NCI-H69 (cell line): Measurements from ENCODE around the gene GRPEL2.
"Not testable (repeated sequence)": the region's sequence is repeated elsewhere in the genome, so short reads cannot be mapped to it uniquely, and the experiment has no call there.

Experiments
- DNase-seq: peaks from one replicate; lab custom pipeline; 2025; lab: John Stamatoyannopoulos, UW

GRPEL2 gene

DNA sequence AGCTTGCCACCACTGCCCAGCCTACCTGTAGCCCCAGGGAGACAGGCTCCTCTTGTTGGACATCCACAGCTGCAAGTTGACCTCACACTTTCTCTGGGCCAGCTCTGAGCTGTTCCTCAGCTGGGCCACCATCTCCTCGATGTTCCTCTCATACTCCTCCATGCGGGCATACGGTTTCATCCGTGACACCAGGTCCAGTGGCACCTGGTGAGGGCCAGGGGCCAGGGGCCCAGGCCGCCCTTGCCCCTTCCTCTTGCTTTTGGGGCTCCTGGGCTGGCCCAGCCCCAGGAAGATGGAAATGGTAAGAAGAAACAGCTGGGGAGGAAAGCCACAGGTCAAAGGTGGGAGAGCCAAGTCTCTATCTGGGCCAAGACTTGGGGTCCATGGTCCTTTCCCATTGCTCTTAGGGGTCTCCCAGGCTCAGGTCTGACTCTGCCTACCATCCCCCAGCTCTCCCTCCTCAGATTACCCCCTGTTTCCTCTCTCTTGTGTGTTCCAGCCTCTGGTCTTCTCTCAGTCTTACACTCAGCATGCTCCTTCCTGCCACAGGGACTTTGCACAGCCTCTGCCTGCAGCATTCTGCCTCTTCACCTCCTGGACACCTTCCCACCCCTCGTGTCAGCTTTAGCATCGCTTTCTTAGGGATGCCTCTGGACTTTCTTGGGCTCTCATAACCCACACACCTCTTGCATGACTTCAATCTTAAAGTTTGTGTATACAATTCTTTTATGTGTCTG, 31.6 kb downstream of the GRPEL2 start:
- DNase-seq, result no peak

DNA sequence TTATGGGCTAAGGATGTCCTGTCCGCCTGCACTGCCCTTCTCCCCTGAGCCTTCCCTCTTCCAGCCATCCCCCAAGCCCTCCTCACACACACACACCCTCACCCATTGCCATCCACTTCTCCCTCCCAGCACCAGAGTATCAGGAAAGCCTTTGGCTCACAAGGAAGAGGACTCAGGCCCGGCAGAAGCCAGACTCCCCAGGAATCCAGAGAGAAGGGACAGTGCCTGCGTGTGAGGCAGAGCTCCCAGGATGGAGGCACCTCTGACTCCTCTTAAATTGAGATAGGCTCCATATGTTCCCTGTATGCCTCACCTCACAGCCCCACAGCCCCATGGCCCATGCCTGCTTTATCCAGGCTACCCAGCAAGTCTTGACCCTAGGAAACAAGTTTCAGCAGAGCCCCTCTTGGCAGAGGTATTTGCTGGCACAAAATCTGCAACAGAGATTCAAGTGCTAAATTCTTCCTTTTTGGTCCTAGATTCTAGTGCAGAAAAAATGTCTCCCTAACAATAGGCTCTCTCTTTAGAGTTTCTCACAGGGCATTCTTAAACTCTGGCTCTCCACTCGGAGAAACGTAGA, 33.0 kb downstream of the GRPEL2 start:
- DNase-seq, result no peak

DNA sequence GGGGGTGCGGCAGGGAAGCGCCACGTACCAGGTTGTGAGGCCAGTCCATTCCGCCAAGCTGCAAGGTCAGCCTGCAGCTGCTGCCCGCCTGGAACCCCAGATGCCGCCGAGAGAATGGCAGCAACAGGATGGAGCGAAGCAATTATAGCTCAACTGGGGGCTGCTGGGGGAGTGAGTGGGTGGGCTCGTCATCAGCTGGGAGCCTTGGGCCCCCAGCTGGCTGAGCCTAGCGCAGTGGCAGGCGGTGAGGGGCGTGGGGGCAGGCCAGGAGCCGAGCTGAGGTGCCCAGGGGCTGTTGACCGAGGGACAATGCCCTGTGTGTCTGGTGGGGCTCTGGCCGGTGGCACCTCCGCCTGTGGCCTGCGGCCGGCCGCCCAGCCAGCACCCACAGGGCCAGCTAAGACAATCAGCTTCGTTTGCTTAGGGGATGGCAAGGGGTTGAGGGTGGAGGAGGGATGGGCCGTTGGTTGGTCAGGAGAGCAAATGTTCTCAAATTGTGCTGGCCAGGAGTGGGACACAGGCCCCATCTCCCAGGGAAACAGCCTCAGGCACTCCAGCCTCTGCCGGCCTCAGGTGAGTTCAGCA, 34.0 kb downstream of the GRPEL2 start, which contains the start of gene IL17B:
IL17B (minus strand) TSS at position 116 of the 585 bp plus-strand sequence; CDS start at position 49, 67 bp downstream.
- DNase-seq, result no peak

DNA sequence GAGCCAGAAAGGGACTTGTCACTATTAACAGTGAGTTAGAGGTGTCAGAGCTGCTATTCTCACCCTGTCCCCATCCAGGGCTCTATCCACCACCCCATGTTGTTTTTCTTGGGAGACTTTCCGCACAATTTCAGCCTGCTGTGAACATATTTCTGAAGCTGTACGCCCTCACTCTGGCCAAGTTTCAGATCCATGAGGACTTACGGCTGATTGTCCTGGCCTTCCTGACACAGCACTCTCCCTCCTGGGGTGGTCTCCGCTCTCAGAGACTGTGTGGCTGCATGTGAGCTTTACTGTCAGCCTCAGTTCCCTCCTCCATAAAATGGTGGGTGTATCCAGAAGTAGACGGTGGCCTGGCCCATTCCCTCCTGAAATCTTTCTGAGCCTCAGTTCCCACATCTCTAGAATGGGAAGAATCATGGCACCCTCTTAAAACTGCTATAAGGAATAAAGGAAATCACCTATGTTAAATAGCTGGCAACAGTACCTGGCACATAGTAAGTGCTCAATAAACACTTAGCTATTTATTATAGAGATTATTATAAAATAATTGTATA, 34.6 kb downstream of the GRPEL2 start:
- DNase-seq, result no peak

DNA sequence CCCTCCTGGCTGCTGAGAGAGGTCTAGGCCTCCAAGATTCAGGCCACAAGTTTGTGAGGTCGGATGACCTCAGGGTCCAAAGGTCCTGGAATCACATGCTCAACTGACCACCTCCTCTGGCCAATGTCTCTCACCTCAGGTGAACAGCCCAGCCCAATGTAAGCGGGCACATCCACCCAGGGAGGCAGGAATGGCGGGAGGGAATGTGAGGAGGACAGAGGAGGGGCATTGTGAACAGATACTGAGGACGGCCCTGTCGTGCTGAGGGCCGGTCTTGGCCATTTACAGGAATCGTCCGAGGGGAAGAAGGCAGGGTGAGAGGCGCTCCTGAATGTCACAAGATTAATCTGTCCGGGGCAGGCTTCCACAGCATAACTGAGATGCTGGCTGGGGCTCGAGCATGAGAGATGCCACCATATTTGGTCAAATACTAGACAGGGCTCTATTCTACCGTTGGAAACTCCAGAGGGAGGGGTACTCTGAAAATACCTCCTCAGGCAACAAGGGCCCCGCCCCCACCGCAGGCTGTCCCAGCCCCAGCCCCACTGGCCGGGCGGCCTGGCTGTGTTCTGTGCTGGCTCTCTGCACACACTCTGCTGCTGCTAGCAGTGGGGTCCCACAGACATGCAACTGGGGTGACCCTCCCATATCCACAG, 35.3 kb downstream of the GRPEL2 start:
- DNase-seq, result no peak

DNA sequence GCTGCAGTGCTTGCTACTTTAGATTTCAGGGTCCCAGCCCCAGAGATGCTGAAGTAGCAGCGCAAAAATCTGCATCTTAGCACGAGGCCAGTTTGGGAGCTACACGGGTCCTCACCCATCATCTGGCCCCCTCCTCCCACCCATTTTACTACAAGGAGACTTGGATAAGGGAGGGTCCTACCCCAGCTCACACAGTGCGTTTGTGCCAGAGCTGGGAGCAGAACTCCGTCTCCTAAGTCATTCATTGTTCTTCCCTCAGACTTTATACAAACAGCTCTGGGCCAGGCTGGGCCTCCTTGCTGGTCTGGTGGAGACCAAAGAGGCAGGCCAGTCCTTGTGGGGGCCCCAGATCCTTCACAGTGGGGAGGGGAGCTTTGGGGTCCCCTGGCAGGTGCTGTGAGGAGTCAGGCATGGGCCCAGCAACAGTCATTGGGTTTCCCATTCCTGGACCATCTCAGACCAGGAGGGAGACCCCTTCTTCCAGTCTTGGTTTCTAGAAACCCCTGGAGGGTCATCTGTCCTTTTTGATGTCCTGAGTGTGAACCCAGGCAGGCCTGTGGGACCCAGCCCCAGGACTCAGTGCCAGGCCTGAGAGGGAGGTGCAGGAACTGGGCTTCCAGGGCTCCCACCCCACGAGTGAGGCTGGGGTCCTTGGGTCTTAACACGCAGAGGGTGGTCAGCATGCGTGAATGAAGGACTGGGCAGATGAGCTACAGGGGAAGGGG, 36.1 kb downstream of the GRPEL2 start:
- no peak for DNase-seq

DNA sequence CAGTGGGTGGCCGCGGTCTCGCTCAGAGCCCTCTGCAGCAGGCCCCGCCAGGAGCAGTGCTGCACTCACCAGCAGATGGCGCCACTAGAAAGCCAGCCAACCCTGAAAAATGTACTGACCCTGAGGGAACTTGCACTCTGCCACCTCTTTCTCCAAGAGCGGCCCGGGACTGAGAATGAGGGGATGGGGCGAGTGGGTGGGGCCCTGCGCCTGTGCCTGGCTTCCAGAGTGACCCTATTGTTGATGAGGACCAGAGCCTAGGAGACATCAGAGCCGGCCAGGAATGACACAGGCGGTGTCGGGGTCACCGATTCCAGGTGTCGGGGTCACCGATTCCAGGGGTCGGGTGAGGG, 36.7 kb downstream of the GRPEL2 start:
- peak; percentile 62 for DNase-seq

DNA sequence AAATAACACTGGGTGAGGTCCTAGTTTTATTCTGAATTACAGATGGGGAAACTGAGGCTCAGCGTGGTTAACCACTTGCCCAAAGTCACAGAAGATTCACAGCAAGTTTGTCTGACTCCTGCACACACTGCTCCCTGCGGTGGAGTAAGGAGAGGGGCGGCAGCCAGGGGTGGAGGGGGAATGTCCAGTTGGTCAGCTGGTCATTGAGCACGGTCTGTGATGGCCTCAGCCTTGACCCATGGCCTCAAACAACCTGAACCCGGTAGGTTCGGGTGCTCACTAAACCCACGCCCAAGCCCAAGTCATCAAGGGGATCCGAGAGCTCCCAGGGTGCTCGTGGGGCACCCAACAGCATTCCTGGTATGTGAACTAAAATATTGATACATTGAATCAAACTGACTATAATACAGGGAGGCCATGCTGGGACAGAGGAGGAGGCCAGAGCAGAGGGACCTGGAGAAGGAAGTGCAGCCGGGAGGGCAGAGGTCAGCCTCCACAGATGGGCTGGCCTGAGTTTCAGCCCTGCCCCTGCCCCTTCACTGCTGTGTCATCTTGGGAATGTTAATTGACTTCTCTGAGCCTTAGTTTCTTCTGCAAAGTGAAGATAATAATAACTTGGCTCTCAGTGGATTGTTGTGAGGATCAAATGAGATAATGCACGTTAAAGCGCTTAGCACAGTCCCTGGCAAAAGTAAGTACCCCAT, 37.4 kb downstream of the GRPEL2 start:
- DNase-seq, result no peak

DNA sequence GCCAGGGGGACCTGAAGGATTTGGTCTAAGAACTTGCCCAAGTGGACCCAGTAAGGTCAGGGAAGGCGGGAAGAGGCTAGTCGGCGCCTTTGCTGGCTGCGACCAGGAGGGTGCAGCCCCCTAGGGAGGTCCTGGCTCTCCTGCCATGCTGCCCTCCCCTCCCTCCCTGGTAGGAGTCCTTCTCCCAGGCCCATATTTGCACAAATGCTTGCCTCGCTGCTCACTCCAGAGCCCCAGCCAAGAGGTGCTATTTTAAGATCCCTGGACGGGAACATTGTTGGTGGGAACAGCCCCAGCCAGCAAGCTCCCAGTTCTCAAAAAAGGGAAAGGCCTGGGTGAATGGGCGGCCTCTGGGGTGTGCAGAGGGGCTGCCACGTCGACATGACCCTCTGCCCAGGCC, 38.1 kb downstream of the GRPEL2 start:
- no peak for DNase-seq

DNA sequence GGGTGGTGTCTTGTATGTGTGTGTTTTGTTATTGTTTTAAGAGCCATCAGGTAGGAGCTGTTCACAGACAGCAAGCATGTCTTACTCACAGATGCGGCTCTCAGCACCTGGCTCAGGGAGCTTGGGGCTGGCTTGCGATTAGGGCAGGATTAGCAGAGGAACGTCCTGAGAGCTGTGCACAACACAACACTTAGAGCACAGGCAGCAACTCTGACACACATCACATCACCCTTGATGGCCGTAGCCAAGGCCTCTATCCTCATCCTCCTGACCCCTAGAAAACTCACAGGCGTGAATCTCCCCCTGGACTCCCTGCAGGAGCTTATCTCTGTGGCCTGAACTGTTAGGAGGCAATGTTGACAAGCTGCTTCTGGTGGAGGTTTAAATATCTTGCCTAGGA, 40.9 kb downstream of the GRPEL2 start:
- DNase-seq, result no peak

DNA sequence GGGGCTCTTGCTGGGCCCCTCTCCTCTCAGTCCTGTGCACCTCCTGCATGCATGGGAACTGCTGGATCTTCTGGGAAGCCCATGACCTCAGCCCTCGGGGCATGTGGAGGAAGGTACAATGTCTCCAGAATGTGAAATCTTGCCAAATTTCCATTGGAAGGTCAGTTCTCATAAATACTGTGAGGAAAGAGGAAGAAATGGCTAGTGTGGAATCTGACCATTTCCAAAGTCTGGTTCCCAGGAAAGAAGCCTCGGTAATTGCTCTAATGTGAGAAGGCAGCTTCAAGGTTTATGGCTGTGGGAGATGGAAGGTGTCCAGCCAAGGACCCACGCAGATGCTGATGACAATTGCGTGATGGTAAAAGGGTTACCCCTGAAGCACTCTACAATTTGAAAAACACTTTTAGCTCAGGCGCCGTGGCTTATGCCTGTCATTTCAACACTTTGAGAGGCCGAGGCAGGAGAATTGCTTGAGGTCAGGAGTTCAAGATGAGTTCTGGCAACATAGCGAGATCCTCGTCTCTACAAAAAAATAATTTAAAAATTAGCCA, 41.9 kb downstream of the GRPEL2 start:
- DNase-seq, result no peak

DNA sequence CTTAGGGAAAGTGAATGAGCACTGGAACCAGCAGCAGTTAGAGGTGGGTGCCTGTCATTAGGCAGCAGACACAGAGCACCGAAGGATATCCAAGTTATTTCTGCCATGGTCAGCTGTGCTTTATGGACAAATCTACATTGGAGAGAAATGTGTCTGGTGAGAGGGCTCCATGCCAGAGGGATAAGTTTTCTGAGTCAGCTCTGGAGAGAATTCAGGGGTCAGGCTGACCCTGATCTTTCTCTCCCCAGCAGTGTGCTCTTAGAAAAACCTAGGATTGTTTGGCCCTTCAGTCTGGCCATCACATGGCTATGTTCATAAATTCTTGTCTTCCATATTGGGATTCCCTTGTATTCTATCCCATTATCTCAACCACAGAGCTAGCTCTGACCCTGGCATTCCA, 42.7 kb downstream of the GRPEL2 start:
- no peak for DNase-seq

DNA sequence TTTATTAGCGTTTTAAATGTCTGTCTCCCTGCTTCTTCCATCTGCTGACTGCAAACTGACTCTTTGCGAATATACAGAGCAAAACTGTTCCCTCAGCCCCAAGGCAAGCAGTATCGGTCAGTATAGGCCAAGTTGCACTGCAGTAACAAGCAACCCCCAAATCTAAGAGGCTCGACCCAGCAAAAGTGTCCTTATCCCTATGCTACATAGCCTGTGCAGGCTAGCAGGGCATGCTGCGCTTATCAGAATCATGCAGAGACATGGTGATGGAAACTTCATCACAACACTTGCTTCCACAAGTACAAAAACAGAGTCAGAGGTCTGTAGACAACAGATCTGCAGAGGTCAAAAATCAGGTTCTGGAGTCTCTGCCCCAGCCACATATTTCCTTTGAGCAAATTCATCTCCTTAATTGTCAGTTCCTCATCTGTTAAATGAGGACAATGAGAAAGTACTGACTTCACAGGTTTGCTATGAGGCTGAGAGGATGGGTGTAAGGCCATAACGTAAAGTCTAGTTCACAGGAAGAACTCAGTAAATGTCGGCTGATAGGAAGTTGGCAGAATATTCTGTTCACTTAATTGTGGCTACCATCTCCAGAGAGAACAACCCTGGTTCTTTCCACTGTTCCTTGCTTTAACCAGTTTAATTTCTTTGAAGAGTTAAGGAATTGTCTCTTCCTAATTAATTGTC, 43.3 kb downstream of the GRPEL2 start:
- DNase-seq, result no peak

DNA sequence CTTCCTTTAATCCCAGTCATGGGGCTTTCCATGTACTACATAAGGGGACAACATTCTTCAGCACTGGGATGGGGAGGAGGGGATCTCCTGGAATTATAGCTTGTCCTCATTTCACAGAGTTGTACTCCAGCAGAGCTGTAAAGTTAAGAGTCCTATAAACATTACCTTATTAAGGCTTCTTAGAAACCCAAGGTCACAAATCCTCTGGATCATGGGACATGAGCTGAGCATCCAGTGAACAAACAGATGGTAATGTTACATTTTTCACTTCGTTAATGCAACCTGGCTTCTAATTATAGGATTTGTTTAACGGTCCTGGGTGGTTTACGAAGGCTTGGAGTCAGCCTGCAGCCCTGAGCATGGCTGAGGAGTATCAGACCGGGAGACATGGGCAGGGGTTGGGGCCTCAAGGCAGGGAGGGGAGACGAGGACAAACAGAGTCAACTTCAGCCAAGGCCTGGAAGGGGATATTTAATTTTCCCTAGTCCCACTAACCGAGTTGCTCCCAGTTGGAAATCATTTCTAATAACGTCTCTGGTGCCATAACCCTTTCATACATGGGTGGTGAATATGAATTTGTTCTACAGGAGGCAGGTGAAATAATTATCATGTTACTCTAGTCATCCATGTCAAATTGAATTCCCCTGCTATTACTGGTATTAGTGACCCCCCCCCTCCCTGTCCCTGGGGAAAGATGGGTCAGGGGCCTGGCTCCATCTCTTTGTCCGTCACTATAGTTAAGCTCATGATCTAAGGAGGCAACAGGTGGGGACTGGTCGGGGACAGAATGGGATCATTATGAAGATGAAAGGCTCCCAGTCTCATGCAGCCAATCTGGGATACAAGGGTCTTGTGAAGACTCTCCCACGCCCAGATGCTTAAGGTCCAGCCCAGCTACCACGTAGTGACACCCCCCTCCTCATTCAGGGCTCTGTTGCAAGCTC, 44.5 kb downstream of the GRPEL2 start:
- DNase-seq, result peak; percentile 36

DNA sequence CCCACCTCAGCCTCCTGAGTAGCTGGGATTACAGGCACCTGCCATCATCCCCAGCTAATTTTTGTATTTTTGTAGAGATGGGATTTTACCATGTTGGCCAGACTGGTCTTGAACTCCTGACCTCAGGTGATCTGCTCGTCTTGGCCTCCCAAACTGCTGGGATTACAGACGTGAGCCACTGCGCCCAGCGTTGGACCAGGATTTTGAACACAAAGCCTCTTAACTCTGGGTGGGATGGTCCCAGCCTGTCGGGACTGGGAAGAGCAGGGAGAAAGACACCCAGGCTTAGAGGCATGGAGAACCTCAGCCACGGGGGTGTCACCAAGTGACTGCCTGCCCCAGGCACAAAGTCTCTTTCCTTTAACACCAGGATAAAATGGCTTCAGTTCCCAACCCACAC, 45.8 kb downstream of the GRPEL2 start:
- DNase-seq, result not testable (repeated sequence)

DNA sequence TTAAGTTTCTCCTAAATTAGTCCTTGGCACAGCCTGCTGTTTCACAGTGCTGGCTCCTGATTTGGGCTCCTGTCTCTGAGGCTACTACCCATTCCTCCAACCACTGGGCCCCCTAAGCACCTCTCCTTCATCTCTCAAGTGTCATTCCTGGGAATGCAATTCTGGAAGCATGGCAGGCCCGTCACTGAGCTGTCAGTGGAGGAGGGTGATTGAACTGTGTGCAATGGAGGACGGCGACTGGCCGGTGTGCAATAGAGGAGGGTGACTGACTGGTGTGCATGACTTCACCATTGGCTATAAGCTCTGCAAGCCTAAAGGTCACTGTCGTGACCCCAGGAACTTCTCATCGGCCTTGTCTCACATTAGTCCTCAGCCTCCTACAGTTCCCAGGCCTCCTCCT, 46.2 kb downstream of the GRPEL2 start:
- no peak for DNase-seq

DNA sequence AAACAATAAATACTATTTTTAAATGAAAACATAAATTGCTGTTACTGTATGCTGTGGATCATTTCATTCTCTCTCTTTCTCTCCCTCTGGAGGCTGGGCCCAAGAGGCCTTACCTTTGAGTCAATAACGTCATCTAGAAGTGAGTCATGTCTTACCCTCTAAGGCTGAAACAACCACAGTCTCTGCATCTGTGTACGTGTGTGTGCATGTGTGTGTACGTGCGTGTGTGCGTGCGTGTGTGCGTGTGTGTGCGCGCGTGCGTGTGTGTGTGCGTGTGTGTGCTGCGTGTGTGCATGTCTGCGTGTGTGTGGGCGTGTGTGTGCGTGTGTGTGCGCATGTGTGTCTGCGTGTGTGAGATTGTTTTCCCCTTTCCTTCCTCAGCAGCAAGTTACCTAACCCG, 47.4 kb downstream of the GRPEL2 start:
- no peak for DNase-seq

DNA sequence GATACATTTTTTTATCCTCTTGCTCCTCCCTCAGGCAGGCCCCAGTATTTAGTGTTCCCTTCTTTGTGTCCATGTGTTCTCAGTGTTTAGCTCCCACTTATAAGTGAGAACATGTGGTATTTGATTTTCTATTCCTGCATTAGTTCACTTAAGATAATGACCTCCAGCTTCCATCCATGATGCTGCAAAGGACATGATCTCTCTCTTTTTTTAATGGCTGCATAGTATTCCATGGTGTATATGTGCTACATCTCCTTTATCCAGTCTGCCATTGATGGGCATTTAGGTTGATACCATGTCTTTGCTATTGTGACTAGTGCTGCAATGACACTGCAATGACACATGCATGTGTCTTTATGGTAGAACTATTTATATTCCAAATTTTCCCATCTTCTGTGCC, 49.7 kb downstream of the GRPEL2 start:
- not testable (repeated sequence) for DNase-seq

DNA sequence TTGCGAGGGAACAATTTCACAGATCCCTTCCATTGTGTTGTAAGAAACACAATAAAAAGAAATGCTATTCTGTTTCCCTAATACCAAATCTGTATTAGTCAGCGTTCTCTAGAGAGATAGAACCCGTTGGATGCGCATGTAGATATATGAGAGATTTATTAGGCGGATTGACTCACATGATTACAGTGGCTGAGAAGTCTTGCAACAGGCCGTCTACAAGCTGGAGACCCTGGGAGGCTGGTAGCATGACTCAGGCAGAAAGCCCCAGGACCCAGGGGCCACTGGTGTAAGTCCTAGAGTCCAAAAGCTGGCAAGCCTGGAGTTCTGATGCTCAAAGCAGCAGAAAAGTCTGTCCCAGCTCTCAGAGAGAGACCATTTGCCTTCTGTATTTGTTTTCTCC, 52.2 kb downstream of the GRPEL2 start:
- DNase-seq, result no peak
